ENCODE data around the gene PPIL6. TPM values are rescaled to one million over a fixed set of nuclear protein-coding genes. Genes with fewer than 3 reads are reported as not detected.

The PPIL6 gene
- total RNA-seq, 2 experiments from 2014 or later, result 0.84 to 1.3 TPM

GRCh38 chr6:109377717-109378116 is 62.7 kb downstream of the PPIL6 start:
- no peak overlapping the region for H3K27ac ChIP-seq (ENCODE audit: low read depth in 1 of 2, low read length in 2 of 2)
- no peak for ATAC-seq (ENCODE audit: poor library complexity)
- Mint-ChIP-seq H3K36me3 (ENCODE audit: low read depth) (peaks cover 88% of the 10 kb centered on the region), H3K9me3 (no peaks in the 10 kb centered on the region), H3K27me3 (no peaks in the 10 kb centered on the region), H3K27ac (no peak overlapping the region), H3K4me1 (ENCODE audit: low read depth) (peaks cover 83% of the 10 kb centered on the region), H3K4me3 (peak overlapping the region; percentile 14)
- ChIA-PET CTCF (interaction anchor here (1.2 to 1.3 kb wide), 2 partner anchors 12 to 820 kb away, joined by 3 to 4 read pairs; no protein-coding TSS in a partner anchor), POLR2A (interaction anchor here (0.7 to 2.0 kb wide), 2 partner anchors 64 to 756 kb away, joined by 4 to 6 read pairs; partner anchors contain the start of genes PPIL6 and SMPD2)
- H3K36me3 ChIP-seq (ENCODE audit: insufficient read depth, low read length), result peaks cover 57% of the 10 kb centered on the region
- intact Hi-C loops (cut with DNase I, micrococcal nuclease), result loop anchor here in 1 of 2 experiments (10.0 kb wide), 2 partner anchors 543 to 797 kb away; partner anchors contain the start of gene WASF1
- no peaks in the 10 kb centered on the region for H3K9me3 ChIP-seq (ENCODE audit: control insufficient read depth in 1 of 2, insufficient read depth in 1 of 2, low read length in 2 of 2)
- no peak overlapping the region for H3K4me3 ChIP-seq (ENCODE audit: low read length)
- no peaks in the 10 kb centered on the region for H3K27me3 ChIP-seq (ENCODE audit: control insufficient read depth in 1 of 2, insufficient read depth in 2 of 2, low read length in 2 of 2)
- no peak for TF ChIP-seq CTCF (IDR thresholded peaks at IDR 0.05)
- no peak for DNase-seq
- H3K4me1 ChIP-seq (ENCODE audit: insufficient read depth, low read length), result peaks cover 35% of the 10 kb centered on the region

GRCh38 chr6:109374326-109374892 is 66.0 kb downstream of the PPIL6 start:
- CTCF ChIA-PET, result no interaction called here
- Mint-ChIP-seq H3K27ac (no peak overlapping the region), H3K9me3 (no peaks in the 10 kb centered on the region), H3K27me3 (no peaks in the 10 kb centered on the region), H3K4me3 (no peak overlapping the region), H3K4me1 (ENCODE audit: low read depth) (peaks cover 87% of the 10 kb centered on the region), H3K36me3 (ENCODE audit: low read depth) (peaks cover 94% of the 10 kb centered on the region)
- H3K27me3 ChIP-seq (ENCODE audit: control insufficient read depth in 1 of 2, insufficient read depth in 2 of 2, low read length in 2 of 2), result no peaks in the 10 kb centered on the region
- no peak for TF ChIP-seq CTCF (IDR thresholded peaks at IDR 0.05)
- H3K4me3 ChIP-seq (ENCODE audit: low read length), result no peak overlapping the region
- H3K4me1 ChIP-seq (ENCODE audit: insufficient read depth, low read length), result peaks cover 35% of the 10 kb centered on the region
- ATAC-seq (ENCODE audit: poor library complexity) (no peak), DNase-seq (no peak)
- no peak overlapping the region for H3K27ac ChIP-seq (ENCODE audit: low read depth in 1 of 2, low read length in 2 of 2)
- POLR2A ChIA-PET, result interaction anchor here (2.8 kb wide), 1 partner anchor 8 kb away, joined by 22 read pairs; the partner anchor contains the start of gene CD164
- peaks cover 88% of the 10 kb centered on the region for H3K36me3 ChIP-seq (ENCODE audit: insufficient read depth, low read length)
- intact Hi-C loops (cut with DNase I, micrococcal nuclease), result loop anchor here in 1 of 2 experiments (10.0 kb wide), 2 partner anchors 540 to 800 kb away; partner anchors contain the start of gene WASF1
- H3K9me3 ChIP-seq (ENCODE audit: control insufficient read depth in 1 of 2, insufficient read depth in 1 of 2, low read length in 2 of 2), result no peaks in the 10 kb centered on the region

DNA sequence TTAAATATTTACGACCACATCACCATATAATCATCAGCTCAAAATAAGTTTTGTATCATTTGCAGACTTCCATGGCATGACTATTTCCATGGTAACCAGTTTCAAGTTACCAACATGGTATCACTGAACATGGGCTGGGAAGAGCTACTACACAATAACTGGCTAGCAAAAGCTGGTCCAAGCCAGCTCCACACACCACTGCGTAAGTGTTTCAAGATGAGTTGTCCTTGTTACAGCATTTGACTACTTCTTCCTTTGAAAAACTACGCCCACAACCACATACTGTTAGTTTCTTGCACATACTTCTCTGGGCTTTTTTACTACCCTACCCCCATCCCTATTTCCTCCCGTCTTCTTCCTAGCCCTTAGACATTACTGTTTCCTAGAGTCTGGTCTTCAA is 66.7 kb downstream of the PPIL6 start:
- TF ChIP-seq CTCF (IDR thresholded peaks at IDR 0.05), result no peak
- Histone ChIP-seq H3K4me1 (ENCODE audit: insufficient read depth, low read length) (peaks cover 29% of the 10 kb centered on the region), H3K9me3 (ENCODE audit: control insufficient read depth in 1 of 2, insufficient read depth in 1 of 2, low read length in 2 of 2) (no peaks in the 10 kb centered on the region), H3K27me3 (ENCODE audit: control insufficient read depth in 1 of 2, insufficient read depth in 2 of 2, low read length in 2 of 2) (no peaks in the 10 kb centered on the region), H3K36me3 (ENCODE audit: insufficient read depth, low read length) (peaks cover 93% of the 10 kb centered on the region), H3K4me3 (ENCODE audit: low read length) (no peak overlapping the region), H3K27ac (ENCODE audit: low read depth in 1 of 2, low read length in 2 of 2) (no peak overlapping the region)
- DNase-seq (peak in 3 of 14 experiments; percentile 21 to 37 (median 36)), ATAC-seq (ENCODE audit: poor library complexity) (peak; percentile 51)
- no peak overlapping the region for H3K27ac Mint-ChIP-seq
- H3K36me3 Mint-ChIP-seq (ENCODE audit: low read depth), result peaks cover 94% of the 10 kb centered on the region
- H3K4me3 Mint-ChIP-seq, result no peak overlapping the region
- H3K9me3 Mint-ChIP-seq, result no peaks in the 10 kb centered on the region
- no peaks in the 10 kb centered on the region for H3K27me3 Mint-ChIP-seq
- peaks cover 81% of the 10 kb centered on the region for H3K4me1 Mint-ChIP-seq (ENCODE audit: low read depth)
- intact Hi-C loops (cut with DNase I, micrococcal nuclease), result loop anchor here (1.0 to 10.0 kb wide), 3 partner anchors 8 to 801 kb away; partner anchors contain the start of gene WASF1 (in 1 of the 2)
- ChIA-PET POLR2A (interaction anchor here (2.8 kb wide), 1 partner anchor 9 kb away, joined by 22 read pairs; the partner anchor contains the start of gene CD164), CTCF (no interaction called here)

All from CD4-positive, alpha-beta T cell (primary cell).